ENCODE measurements around the gene MYL5.
"Not testable (repeated sequence)": the region's sequence is repeated elsewhere in the genome, so short reads cannot be mapped to it uniquely, and the experiment has no call there.

MYL5 gene

DNA sequence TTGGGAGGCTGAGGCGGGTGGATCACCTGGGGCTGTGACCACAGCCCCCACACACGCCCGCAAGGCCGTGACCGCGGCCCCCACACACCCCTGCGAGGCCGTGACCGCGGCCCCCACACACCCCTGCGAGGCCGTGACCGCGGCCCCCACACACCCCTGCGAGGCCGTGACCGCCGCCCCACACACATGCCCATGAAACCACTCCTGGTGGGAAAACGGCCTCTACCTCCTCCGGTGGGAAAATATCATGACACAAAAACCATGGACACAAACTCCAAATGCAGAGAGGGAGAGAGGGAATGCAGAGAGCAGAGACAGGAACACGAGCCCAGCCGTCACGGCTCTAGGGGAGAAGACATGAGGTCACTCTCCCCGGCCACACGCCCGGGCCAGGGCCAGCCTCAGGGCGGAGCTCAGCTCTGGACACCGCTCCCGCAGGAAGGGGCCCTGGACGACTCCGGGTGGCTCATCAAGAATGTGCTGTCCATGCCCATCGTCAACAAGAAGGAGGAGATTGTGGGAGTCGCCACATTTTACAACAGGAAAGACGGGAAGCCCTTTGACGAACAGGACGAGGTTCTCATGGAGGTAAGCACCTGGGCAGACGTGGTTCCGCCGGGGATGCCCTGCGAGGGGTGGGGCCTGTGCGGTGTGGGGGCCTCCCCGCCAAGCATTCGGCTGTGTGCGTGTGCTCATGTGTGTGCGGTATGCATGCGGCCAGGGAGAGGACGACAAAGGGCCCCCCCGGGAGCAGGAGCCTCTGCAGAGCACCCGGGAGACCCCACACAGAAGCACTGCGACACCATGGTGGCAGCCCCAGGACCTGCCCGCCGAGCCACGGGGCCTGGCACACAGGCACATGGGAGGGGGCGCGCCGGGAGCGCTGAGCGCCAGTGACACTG is 17.7 kb upstream of the MYL5 start:
- DNase-seq (ENCODE audit: low read depth in 2 of 2) = no peak

DNA sequence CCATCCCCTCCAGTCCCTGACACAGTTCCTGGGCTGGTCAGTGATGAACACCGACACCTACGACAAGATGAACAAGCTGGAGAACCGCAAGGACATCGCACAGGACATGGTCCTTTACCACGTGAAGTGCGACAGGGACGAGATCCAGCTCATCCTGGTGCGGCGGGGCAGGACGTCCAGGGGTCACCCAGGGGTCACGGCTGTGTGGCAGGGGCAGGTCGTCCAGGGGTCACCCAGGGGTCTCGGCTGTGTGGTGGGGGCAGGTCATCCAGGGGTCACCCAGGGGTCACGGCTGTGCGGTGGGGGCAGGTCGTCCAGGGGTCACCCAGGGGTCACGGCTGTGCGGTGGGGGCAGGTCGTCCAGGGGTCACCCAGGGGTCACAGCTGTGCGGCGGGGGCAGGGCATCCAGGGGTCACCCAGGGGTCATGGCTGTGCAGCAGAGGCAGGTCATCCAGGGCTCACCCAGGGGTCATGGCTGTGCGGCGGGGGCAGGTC is 17.0 kb upstream of the MYL5 start:
- no peak for DNase-seq (ENCODE audit: low read depth in 2 of 2)

DNA sequence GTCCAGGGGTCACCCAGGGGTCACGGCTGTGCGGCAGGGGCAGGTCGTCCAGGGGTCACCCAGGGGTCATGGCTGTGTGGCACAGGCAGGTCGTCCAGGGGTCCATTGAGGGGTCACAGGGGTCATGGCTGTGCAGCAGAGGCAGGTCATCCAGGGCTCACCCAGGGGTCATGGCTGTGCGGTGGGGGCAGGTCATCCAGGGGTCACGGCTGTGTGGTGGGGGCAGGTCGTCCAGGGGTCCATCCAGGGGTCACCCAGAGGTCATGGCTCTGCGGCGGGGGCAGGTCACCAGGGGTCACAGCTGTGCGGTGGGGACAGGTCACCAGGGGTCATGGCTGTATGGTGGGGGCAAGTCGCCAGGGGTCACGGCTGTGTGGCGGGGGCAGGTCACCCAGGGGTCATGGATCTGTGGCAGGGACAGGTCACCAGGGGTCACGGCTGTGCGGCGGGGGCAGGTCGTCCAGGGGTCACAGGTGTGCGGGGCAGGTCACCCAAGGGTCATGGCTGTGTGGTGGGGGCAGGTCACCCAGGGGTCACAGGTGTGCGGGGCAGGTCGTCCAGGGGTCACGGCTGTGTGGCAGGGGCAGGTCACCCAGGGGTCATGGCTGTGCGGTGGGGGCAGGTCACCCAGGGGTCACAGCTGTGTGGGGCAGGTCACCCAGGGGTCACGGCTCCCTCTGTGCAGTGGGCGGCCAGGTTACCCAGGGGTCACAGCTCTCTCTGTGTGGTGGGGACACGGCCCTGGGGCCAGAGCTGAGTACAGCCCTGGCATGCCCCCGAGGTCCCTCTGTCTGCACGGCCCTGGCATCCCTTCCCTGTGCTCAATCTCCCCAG is 16.3 kb upstream of the MYL5 start:
- DNase-seq (ENCODE audit: low read depth in 2 of 2) = no peak

DNA sequence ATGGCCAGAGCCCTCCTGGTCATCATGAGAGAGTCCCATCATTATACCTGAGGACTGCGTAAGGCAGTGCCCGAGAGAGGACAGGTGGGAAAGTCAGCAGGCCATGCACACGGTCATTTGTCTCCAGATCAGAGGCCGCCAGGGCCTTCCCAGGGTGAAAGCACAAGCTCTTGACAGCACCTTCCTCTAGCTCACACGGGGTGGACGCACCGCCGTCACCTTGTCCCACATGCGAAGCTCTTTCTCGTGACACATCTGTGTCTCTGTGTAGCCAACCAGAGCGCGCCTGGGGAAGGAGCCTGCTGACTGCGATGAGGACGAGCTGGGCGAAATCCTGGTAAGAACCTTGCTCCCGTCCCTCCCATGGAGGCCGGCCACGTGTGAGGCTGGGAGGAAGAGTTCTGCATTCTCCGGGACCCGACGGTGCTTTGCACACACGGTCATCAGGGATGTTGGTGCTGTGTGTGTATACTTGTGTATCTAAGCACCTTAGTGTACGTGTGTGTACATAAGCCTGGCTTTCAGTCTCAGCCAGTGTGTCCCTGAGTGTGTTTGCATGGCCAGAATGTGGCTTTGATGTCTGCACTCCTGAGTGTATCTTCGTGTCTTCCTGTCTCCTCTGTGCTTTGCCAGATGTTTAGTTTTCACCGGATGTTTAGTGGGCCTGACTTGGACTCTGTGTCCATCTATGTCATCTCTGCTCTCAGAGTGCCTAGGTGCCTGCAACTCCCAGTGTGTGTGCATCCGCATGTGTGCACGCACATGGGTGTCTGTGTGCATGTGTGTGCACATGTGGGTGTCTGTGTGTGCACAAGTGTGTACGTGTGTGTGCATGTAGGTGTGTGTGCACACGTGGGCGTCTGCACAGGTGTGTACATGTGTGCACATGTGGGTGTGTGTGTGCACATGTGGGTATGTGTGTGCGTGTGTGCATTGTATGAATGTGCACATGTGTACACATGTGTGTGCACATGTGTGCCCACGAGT is 15.4 kb upstream of the MYL5 start:
- DNase-seq (ENCODE audit: low read depth in 2 of 2) = no peak

DNA sequence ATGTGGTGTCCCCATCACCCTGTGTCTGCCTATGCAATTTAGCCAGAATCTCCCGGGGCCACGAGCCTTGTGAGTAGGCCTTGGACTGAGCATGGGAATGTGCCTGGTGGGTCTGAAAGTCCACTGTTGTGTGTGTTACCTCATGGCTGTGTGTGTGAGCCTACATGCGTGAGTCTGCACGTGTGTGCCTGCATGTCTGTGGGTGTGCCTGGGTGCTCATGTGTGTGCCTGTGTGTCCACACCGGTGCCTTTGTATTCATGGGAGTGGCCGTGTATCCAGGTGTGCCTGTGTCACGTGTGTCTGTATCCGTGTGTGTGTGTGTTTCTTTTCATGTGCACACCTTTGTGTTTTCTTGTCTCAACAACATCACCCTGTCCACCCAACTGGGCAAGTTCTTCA is 14.5 kb upstream of the MYL5 start:
- no peak for DNase-seq (ENCODE audit: low read depth in 2 of 2)

DNA sequence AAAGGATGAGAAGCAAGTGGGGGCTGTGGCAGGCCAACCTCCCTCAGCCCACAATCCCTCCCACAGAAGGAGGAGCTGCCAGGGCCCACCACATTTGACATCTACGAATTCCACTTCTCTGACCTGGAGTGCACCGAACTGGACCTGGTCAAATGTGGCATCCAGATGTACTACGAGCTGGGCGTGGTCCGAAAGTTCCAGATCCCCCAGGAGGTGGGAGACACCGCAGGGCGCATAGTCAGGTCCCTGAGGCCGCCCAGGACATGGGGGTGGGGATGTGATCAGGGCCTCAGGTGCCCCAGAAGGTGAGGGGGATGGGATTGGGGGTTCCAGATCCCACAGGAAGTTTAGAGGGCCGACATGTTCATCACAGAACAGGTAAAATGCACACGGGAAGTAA is 13.9 kb upstream of the MYL5 start:
- DNase-seq (ENCODE audit: low read depth in 2 of 2) = no peak

DNA sequence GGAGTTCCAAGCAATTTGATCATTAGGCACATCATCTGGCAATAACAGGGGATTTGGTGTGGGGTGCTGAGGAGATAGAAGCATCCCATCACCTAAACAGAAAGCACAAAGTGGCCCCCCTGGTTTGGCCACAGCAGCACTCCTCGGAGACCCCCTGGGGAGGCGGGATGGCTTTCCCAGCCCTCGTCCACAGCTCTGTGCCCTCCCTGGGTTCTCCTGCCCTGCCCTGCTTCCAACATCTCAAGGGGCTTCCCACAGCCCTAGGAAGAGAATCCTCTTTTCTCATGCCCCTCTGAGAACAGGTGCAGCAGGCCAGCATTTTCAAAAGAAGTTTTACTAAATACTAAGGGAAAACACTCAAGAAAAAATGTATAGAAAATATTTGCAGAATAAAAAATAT is 13.1 kb upstream of the MYL5 start:
- no peak for DNase-seq (ENCODE audit: low read depth in 2 of 2)

DNA sequence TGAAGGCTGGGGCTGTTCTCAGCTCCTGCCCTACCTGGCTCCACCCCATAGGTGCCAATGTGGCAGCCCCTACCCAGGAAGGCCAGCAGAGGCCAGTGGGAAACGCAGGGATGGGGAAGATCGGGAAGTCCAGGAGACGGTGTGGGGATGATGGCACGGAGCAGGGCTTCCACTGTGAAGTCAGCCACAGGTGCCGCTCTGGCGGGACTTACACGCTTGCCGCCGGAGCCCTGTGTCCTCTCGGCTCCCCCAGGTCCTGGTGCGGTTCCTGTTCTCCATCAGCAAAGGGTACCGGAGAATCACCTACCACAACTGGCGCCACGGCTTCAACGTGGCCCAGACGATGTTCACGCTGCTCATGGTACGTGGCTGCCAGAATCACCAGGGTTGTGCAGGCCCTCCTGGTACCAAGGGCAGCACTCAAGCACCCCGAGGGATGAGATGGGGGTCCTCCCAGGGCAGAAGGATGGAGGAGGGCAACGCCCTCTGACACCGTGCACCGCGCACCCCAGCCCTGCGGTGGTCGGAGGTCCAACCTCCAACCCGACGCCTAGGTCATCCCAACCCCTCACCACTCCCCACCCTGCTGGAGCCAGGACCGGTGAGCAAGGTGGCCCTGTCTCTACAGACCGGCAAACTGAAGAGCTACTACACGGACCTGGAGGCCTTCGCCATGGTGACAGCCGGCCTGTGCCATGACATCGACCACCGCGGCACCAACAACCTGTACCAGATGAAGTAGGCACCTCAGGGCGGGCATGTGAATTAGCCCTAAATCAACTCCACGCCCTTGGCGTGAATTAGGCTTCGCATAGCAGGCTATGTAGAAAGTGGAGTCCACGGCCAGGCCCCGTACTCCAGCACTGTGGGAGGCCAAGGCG is 12.2 kb upstream of the MYL5 start:
- no peak for DNase-seq (ENCODE audit: low read depth in 2 of 2)

DNA sequence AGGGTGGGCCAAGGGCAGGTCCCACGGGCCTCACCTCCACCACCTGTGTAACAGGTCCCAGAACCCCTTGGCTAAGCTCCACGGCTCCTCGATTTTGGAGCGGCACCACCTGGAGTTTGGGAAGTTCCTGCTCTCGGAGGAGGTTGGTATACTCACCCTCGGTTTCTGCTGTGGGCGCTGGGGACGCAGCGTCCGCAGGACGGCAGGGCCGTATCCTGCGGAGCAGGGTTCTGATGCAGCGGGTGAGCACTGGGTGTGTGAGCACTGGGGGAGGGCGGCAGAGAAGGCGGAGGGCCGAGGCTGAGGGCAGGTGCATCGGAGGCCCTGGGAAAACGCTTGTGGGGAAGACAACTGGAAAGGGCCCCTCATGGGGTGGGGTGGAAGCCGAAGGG is 11.3 kb upstream of the MYL5 start:
- no peak for DNase-seq (ENCODE audit: low read depth in 2 of 2)

DNA sequence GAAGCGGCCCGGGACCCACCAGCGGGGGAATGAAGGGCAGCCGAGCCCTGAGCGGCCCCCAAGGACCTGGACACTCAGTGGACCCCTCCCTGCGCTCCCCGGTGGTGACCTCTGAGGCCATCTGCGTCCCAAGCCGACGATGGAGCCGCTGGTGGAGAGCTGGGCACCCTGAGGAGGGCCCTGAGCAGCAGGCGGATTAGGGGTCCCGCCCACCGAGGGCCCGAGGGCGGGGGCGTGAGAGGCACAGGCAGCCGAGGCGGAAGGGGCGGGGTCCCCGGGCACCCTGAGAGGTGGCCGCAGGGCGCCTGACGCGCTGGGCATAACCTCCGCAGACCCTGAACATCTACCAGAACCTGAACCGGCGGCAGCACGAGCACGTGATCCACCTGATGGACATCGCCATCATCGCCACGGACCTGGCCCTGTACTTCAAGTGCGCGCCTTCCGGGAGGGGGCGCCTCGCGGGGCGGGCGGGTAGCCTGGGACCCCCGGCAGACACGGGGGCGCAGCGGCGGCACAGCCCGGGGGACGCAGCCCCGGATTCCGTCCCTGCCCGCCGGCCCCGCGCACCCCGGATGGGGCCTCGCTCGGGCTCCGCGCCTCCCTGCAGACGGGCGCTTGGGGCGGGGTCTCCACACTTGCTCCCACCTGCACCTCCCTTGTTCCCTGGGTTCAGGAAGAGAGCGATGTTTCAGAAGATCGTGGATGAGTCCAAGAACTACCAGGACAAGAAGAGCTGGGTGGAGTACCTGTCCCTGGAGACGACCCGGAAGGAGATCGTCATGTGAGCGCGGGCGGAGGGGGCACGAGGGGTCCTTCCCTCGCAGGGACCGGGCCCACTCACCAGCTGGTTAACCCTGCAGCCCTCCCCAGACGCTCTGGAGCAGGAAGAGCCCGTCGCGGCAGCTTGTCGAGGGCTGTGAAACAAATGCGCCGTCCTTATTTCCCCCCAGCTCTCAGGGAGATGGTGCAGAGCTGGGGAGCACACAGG is 10.6 kb upstream of the MYL5 start:
- peak; percentile 55 to 60 for DNase-seq (ENCODE audit: low read depth in 2 of 2)

DNA sequence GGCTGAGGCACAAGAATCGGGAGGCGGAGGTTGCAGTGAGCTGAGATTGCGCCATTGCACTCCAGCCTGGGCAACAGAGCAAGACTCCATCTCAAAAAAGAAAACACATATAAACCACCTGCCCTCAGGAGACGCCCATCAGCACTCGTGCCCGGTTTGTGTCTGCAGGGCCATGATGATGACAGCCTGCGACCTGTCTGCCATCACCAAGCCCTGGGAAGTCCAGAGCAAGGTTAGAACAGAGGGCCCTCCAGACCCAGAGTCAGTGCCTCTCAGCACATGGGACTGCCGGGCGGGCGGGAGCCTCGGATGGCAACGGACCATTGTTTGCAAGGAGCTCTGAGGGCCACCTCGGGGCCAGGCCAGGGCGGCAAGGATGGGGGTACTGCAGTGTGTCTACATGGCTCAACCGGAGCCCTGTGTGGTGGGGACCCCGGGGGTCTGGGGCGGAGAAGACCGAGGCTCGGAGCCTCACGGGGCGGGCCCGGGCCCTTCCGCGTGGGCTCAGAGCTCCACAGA is 9.6 kb upstream of the MYL5 start:
- DNase-seq (ENCODE audit: low read depth in 2 of 2) = no peak

DNA sequence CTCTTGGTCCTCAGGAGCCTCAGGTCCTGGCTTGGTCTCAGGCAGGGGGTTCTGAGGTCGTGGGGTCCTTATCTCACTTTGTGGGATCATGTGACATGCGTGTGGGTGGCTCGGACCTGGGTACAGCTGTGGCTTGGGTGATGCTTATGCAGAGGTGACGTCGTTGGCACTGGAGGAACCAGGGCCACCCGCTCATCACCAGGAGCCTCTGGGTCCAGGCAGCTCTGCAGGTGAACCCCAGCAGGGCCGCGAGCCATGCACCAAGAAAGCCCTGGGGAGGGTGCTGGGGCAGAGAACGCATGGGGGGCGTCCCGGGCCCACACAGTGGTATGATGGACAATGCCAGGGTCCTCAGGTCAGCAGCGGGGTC is 9.0 kb upstream of the MYL5 start:
- no peak for DNase-seq (ENCODE audit: low read depth in 2 of 2)

DNA sequence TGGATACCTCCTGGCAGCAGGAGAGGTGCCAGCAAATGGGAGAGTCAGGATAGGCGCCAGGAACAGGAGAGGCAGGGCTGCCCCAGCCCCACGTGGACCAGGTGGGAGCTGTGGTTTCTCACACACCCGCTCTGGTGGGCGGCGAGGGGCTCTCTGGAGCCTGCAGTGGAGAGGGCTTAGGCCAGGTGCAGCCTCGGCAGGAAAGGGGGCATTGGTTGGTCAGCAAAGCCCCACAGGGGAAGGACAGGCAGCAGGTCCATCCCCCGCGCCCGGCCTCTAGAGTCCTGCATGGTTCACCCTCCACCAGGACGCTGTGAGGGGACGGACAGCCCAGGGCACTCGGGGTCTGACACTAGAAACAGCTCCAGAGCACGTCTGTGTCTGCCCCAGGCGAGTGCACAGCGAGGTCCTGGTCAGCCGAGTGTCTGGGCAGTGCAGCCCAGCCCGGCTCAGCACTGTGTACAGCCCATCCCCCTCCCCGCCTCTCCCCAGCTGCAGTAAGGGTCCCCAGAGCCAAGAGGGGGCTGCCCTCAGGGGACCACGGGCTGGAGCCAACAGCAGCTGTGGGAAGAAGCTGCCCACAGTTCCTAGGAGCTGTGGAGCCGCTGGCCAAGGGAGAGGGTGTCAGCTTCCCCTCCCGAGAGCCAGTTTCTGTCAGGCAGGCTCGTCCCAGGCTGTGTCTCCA is 8.4 kb upstream of the MYL5 start:
- DNase-seq (ENCODE audit: low read depth in 2 of 2) = no peak

DNA sequence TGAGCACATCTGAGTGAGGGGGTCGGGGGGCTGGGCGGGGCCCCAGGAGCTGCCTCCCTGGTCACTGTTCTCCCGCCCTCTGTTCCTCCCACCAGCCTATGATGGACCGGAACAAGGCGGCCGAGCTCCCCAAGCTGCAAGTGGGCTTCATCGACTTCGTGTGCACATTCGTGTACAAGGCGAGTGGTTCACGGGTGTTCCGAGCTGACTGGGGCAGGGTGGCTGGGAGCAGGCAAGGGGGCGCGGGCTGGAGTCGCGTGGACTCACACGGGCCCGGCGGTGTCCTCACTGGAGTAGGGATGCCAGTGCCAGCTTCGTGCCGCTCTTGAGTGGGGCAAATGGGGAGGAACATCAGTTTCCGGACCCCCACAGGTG is 7.9 kb upstream of the MYL5 start:
- no peak for DNase-seq (ENCODE audit: low read depth in 2 of 2)

DNA sequence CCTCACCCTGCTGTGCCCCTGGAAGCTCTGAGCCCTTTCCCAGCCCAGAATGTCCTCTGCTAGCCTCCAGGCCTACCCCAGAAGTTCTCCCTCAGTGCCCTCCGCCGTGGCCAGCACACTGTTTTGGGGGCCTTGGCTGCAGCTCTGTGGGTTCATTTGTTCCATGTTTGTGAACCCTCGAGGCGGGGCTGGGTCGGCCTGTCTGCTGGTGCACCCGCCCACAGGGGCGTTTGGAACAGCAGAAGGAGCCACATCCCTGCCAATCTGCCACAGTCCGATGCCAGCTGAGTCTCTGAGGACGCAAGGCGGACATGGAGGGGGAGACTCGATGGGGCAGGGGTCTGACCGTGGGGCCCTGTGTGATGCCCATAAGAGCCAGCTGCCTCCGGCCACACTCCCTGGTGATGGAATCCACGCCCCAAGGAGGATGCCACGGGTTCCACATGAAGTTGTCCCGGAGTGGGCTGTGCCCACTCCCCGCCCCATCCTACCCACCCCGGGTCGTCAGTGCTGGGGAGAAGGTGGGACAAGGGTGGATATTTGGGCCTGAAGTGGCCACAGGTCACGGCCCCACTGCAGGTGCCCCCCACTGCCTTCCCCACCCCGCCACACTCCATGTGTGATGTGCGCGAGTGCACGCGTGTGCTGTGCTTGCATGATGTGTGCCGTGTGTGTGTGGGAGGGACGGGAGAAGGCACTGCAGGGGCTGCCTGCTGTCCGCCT is 7.4 kb upstream of the MYL5 start:
- no peak for DNase-seq (ENCODE audit: low read depth in 2 of 2)

DNA sequence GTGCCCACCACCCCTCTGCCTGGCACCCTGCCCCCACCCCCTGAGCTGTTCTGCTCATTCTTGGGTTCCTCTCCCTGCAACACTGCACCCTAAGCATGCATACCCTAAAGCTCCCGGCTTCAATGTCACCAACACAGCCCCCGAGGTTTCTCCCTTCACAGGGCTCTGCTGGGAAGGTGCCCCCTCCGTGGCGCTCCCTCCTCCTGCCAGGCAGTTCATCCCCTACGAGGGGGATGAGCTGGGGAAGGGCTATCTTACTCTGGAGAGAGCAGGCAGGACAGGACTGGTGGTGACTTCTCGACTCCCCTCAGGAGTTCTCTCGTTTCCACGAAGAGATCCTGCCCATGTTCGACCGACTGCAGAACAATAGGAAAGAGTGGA is 6.8 kb upstream of the MYL5 start:
- no peak for DNase-seq (ENCODE audit: low read depth in 2 of 2)

DNA sequence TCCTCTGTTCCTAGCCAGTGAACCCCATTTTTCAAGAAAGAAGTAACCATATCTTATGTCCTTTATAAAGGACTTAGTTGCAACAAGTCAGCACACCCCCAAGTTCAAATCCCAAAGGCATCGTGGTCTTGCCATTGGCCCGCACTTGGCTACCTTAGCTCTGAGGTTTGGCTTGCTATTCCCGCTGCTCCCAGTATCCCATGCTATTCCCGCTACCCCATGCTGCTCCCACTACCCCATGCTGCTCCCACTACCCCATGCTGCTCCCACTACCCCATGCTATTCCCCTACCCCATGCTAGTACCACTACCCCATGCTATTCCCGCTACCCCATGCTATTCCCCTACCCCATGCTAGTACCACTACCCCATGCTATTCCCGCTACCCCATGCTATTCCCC is 6.1 kb upstream of the MYL5 start:
- not testable (repeated sequence) for DNase-seq (ENCODE audit: low read depth in 2 of 2)
